GM21737 (cell line): ENCODE data around the gene CACNA2D1.
"Not testable (repeated sequence)": the region's sequence is repeated elsewhere in the genome, so short reads cannot be mapped to it uniquely, and the experiment has no call there.

Experiments used
- ATAC-seq: cut with Tn5 transposase; IDR thresholded peaks from one replicate; pipeline ENCODE4 v1.9.1; 2021; ENCODE audit warnings: mild to moderate bottlenecking, moderate library complexity; ENCODE audit not compliant: unreplicated experiment

Gene CACNA2D1

DNA sequence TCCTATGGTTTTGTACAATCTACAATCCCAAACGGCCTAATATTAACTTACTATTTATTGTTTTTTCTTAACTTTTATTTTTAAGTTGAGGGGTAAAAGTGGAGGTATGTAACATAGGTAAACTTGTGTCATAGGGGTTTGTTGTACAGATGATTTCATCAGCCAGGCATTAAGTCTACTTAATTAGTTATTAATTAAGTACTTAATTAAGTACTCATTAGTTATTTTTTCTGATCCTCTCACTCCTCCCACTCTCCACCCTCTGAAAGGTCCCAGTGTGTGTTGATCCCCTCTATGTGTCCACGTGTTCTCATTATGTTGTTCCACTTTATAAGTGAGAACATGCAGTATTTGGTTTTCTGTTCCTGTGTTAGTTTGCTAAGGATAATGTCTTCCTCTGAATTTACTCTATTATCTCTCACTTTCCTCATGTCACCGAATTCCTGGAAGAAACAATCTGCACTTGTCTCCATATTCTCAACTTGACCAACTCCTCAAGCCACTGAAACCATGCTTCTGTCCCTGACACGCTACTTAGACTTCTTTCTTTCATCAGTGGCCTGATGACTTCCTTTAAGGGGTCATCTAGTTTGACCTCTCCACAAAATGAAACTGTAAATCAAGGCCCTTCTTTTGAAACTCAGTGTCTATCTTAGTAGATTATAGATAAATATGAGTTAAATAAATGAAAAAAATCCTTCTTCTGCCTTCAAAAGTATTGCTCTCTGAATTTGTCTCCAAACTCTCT, 9.1 kb downstream of the CACNA2D1 start:
- no peak for ATAC-seq

DNA sequence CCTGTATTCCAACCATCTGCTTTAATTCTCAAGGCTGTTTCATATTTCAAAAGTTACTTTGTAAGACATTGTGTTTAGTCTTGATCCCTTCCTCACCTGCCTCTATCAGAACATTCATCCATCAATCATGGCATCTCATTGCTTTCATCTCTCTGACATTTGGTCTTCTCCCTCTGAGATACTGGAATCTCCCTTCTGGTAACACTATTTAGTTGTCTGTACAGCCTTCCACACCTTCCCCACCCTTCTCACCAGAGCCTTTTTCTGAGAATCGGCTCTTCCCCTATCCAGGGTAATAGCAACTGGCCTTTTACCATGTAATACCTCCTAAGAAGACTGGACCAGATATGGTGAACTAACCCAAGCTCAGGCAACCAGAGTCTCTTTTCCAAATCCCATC, 10.1 kb downstream of the CACNA2D1 start:
- no peak for ATAC-seq

DNA sequence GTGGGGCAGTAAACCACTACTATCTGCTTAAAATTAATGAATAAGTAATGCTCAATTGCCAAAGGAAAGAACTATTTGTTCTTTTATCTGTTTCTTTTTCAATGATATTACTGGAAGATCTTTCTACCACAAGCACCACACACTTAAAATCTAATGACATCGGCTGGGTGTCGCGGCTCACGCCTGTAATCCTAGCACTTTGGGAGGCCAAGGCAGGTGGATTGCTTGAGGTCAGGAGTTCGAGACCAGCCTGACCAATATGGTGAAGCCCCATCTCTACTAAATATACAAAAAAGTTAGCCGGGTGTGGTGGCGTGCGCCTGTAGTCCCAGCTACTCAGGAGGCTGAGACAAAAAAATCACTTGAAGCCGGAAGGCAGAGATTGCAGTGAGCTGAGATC, 10.8 kb downstream of the CACNA2D1 start:
- not testable (repeated sequence) for ATAC-seq

DNA sequence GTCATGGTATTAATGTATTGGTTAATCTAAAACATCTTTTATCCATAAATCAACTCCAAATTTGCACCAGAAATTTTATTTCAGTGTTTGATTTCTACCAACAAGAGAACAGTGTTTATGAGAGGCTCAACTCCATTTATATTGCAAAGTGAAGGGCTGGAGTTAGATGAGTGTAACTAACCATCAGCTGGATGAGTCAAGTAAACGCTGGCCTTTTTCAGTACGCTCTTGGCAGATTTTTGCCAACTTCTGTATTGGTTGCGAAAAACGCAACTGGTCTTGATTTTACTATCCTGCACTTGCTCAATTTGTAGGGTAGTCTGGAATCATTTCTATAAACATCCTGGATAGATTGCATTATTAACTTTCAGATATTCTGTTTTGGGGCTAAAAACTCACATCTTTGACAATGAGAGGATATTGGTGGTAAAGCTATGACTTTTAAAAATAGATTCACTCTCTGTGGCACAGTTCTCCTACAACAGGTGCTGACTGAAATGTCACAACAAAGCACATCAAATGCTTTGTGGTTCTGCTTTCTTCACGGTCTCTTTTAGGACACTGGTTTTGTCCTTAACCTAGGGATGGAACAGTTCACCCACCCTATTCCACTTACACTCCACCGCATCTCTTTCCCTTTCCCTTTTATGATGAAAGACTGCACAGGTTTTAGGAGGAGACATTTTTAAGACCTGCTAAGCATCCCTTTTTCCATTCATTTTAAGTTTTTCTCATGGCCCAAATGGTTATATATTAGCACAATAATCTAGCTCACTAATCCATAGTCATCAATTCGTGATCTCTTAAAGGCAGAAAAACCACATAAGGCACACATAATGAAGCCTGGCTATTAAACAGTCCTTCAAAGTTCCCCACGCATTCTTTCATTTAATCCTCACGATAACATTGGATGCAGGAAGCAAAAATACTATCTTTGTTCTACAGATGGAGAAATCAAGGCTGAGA, 12.8 kb downstream of the CACNA2D1 start:
- no peak for ATAC-seq

DNA sequence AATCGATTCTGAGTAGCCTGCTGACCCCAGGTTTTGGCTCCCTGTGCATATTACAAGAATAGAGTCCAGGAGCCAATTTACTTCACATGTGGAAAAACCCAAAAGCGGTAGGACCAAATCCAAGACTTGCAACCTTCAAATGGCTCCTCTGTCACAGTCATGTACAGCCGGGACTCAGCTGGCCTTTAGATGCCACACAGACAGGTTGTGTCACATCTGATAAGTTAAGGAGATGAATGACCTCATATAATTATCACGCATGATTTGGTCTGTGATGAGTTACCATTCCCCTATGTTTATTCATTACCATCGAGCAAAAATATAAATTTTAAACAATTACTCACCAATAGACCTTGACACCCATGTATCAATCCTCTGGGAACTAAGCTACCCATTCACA, 14.2 kb downstream of the CACNA2D1 start:
- ATAC-seq: no peak

DNA sequence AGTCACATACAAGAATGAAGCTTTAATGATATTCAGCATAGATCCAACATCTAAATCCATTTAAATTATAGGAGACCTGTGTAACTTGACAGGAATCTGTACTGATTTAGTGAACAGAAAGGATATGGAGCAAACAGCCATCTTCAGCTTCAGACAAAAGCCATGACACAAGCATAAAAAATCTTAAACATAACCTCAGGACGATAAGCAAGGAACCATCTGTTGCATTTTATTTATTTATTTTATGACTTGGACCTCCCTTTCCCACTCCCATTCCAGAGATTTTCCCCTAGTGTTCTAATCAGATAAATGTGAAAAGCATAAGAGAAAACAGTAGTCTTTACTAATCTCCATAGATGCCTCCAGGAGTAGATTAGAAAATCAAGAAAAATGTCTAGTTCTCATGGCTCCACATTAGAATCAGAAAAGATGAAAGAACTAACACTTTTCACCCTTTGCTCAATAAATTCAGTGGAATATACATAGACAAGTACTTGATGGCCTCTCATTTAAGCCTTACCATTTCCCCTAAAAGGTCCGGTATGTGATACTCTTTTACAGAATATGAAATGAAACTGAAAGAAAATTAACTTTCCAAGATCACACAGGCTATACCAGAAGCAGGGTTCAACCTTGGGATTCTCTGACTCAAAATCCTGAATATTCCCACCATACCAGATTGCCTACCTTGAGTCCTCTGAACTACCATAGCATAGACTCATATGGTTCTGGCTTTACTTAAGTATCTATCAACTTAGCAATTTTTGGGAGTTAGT, 15.2 kb downstream of the CACNA2D1 start:
- ATAC-seq: no peak

DNA sequence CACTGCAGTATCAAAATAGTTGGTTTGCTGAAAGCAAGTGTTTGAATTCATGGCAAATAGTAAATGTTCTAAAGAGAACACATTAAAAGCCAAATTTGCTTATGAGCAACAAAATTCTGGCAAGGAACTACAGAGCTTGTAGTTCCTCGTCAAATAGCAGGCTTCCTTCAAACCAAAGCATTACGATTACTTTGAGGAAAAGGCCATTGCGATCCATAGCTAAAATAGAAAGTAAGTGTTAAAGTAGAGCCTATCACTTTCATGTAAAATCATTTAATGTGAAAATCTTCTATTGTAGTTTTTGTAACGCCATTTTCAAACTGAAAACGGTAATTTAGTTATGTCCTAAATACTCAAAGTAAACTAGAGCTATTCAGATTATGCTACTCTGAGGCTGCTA, 20.1 kb downstream of the CACNA2D1 start:
- no peak for ATAC-seq

DNA sequence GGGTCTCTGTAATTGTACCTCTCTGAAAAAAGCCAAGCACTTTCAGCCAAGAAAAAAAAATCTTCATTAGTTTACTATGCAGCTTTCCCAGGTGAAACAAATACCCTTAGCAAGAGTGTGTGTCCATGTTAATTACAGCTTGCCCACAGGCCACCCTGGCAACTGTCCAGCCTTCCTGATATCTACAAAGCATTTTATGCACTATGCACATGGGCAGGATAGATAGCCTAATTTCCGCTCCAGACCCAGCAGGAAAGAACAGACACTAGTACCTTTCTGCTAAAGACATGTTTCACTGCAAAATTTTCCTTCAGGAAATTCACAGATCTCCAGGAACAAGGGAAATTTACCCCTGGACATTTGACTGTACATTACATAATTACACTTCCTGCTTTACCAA, 24.4 kb downstream of the CACNA2D1 start:
- no peak for ATAC-seq

DNA sequence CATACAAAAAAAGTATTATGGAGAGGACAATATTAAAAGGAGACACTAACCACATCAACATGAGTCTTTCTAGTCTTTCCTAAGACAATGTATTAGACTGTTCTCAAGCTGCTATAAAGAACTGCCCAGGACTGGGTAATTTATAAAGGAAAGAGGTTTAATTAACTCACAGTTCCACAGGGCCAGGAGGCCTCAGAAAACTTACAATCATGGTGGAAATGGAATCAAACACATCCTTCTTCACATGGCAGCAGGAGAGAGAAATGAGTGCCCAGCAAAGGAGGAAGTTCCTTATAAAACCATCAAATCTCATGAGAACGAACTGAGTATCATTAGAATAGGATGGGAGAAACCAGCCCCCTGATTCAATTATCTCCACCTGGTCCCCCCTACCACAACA, 25.7 kb downstream of the CACNA2D1 start:
- ATAC-seq: no peak

DNA sequence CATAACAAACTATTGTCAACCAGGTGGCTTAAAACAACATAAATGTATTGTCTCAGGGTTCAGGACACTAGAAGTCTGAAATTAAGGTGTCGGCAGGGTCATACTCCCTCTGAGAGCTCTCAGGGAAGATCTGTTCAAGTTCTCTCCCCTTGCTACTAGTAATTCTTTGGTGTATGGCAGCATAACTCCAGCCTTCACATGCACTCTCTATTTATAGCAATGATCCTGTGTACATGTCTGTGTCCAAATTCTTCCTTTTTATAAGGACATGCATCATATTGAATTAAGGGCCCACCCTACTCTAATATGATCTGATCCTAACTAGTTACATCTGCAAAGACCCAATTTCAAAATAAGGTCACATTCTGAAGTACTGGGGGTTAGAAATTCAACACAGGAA, 27.2 kb downstream of the CACNA2D1 start:
- ATAC-seq: no peak

DNA sequence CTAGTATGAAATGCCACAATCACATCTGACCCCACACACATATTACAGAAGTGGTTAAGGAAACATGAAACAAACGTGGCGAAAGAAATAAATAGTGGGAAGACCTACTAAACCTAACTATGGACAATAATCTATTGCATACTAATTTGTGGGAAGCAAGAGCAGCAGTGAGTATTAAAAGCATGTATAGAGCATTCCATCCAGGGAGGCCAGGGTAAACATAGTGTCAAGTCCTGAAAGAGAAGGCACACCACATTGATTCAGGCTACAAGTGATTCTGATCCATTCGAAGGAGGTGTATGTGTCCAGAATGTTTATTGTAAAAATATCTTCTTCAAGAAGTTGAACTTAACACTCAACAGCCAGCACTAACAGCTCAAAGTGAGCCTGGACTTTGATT, 29.2 kb downstream of the CACNA2D1 start:
- ATAC-seq: no peak

DNA sequence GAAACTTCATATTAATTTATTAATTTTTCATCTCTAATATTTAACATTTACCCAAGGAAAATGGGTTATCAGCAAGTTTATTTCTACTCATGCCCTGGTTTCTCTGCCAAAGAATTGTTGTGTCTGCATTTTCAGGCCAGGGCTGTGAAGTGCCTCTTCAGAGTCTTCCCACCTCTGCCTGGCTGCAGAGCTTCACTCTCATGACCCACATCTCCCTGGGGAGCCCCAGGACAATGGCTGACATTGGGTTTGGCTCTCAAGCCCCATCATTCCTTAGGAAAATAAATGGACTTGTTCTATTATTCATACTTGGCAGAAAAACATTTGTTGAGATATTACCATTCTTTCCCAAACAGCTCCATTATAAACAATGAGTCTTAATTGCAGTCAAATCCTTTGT, 30.3 kb downstream of the CACNA2D1 start:
- no peak for ATAC-seq

DNA sequence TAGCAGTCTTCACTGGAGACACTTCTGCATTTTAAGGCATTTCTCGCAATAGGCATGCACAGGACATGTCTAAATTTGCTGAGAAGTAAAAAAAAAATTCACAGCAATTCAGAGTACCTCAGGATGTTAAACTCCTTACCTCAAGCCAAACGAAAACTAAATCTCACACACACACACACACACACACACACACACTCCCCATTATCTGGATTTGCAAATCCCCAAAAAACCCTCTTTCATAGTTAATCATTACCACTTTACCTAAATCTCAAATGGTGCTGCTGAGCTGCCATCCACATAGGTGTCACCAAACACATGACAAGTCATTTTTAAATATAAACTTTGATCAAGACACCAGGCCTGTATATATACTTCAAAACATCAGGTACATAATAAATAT, 31.8 kb downstream of the CACNA2D1 start:
- ATAC-seq: no peak

DNA sequence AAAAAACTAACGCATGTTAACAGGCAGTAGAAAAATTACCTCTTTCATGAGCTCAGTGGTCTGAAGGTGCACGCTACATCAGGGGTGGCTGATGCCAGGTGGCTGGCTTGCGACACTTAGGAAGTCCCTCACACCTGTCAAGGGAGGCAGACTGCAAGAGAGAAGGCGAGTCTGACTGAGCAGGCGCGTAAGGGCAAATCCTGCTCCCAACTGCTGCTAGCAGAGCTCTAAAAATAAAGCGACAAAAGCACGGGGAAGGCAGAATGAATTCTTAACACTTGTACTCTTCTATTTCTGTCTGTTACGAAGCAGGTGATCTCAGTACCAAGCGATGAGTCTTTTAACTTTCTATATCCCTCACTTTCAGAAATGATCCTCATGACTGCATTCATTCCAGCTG, 33.1 kb downstream of the CACNA2D1 start:
- no peak for ATAC-seq

DNA sequence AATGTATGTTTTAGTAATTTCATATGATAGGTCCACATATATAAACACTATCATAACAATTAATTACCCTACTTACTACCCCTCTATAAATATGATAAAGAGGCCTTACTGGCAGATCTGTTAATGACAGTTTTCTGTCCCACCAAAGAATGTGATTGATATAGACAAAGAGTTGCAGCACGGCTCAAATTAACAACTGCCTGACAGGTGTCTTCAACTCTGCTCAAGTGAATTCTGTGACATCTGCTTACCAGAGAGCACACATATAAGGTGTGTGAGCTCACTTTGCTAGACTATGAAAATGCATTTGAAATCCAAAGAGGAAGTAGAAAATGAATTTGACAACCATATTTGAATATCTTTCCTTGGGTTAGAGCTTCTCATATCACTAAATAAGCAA, 36.6 kb downstream of the CACNA2D1 start:
- ATAC-seq: no peak

DNA sequence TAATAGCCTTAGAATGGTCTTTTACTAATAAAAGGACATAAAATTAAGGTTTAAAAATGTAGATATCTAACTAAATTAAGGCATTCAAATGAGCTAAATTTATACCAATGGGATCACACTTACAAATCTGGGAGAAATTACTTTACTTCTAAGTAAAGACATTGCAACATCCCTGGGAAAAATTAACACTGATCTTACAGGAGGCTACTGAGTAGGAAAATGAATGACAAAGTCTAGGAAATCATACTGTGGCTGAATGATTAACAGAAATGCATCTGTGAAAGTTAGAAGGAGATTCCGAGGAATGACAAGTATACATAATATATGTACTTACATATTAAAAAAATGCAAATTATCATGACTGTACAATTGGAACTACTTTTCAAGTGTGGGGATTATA, 38.3 kb downstream of the CACNA2D1 start:
- ATAC-seq: no peak

DNA sequence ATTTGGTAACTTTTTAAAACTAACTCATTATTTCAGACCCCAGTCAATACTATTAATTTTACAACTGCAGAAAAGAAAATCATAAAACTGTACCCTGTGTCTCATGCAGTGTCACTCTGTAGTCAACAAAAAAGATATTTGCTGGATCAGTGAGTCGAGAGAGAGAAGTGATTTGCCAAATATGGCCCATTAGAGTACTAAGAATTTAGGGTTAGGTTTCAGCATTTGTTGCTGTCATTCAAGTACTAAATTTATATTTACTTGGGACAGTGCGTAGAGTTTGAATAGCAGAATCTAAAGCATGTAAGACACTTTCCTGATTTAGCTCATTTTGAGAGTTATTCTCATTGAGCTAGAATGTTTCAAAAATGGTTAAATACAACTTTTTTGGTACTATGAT, 38.9 kb downstream of the CACNA2D1 start:
- no peak for ATAC-seq

DNA sequence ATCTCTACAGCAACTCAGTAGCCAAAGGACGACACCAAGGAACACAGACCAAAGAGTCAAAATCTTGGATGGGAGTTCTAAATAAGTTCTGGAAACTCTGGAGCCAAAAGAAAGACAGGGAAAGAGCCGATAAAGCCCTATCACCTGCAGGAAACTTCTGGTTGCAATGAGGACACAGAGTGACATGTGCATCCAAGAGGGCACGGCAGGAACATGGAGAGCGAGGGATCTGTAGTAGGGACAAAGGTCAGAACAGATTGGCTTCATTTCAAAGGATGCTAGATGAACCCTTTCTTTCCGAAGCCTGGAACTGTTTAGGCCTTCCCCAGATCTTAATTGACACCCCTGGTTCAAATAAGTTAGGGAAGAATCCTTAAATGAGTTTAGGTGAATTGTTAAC, 39.5 kb downstream of the CACNA2D1 start:
- no peak for ATAC-seq

DNA sequence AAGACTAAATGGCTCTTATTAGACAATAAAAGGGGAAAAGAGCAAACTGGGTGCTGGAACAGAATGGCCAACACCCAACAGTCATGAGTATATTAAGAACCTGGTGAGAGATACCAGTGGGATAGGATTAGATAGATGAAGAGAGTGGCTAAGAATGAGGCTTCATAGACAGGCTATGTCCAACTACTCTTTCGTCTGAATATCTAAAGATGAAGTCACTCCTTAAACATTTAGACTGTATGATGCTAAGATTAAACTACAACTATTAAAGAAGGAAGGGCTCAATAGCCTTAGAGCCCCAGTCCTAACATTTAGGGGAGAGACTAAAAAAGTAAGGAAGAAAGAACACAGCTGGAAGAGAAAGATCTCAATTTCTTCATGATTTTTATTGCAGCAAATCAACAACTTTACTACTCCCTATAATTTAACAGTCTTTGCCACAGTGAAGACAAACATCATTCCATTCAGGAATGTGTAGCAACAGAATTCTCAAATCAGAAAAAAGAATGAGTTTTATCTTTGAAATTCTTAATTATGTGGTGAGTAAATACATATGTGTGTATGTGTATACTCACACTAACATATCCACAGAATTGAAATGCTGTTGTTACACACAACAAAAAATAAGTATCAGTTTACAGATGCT, 45.6 kb downstream of the CACNA2D1 start:
- no peak for ATAC-seq

DNA sequence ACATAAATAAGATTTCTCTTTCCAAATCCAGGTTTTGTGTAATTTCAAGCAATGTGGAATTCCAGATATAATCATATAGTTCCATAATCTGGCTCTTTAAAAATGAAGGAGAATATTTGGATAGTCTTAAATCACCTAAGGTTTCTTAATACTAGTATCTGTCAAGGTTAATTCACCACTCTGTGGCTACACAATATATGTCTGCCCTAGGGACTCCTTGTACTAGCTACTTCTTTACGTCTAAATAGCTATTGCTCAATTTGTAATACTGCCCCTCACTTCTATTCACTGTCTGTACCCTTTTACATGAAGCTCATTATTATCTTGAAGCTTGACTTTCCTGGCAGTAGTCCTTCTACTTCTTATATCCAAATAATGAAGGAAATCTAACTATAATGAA, 47.2 kb downstream of the CACNA2D1 start:
- no peak for ATAC-seq

DNA sequence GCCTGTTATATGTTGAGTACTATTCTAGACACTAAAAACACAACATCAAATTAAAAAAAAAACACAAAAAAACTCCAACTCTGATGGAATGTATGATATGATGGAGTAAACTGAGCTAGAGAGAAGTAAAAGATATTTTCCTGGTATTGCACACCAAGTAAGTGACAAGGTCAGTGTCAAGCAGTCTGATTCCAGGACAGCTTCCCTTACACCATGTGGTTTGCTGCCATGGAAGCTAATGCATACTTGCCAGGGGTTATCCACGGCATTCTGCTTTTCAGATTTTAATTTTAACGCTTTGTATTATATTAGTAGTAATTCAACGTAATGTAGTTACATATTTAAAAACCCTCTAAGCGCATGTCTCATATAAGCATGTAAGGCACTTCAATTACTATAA, 48.4 kb downstream of the CACNA2D1 start:
- ATAC-seq: no peak
